ENCODE data around the gene ENDOV.
"Not testable (repeated sequence)": the region's sequence is repeated elsewhere in the genome, so short reads cannot be mapped to it uniquely, and the experiment has no call there.

- not testable (repeated sequence) for TF ChIP-seq CTCF (optimal IDR thresholded peaks at IDR 0.05 in 1 of 3, IDR thresholded peaks at IDR 0.05 in 1 of 3, conservative IDR thresholded peaks at IDR 0.05 in 1 of 3; ENCODE audit: extremely low read depth in 1 of 3, insufficient read depth in 2 of 3, low read length in 3 of 3); EZH2 (IDR thresholded peaks at IDR 0.05; ENCODE audit: low read length)
These were observed 4.4 kb upstream of the ENDOV start for GRCh38 chr17:80410441-80411087.
